Endothelial cell of umbilical vein (primary cell): ENCODE measurements around the gene PLEKHA7.

ENCODE experiments used
- EZH2 ChIP-seq: IDR thresholded peaks from 2 replicates; pipeline ENCODE4 v1.6.1; 2012; ENCODE audit warnings: borderline replicate concordance, low read depth, mild to moderate bottlenecking, moderate library complexity, low read length, inconsistent platforms; ENCODE audit not compliant: severe bottlenecking
- FOS ChIP-seq: IDR thresholded peaks from 2 replicates; pipeline ENCODE4 v1.6.1; 2011; ENCODE audit warnings: mild to moderate bottlenecking, low read length, moderate library complexity, borderline replicate concordance; ENCODE audit not compliant: insufficient read depth
- GATA2 ChIP-seq: IDR thresholded peaks from 2 replicates; pipeline ENCODE4 v1.7.0; 2011; ENCODE audit warnings: low read depth, mild to moderate bottlenecking, moderate library complexity, mixed read lengths, low read length; ENCODE audit not compliant: insufficient read length, insufficient read depth
- JUN ChIP-seq: IDR thresholded peaks from 2 replicates; pipeline ENCODE4 v1.6.1; 2011; ENCODE audit warnings: borderline replicate concordance, low read depth; ENCODE audit not compliant: insufficient read length, insufficient read depth
- MYC ChIP-seq: IDR thresholded peaks from one replicate; pipeline ENCODE4 v1.6.1; 2011; ENCODE audit warnings: mild to moderate bottlenecking, low read depth, low read length
- POLR2A ChIP-seq: IDR thresholded peaks from 2 replicates; pipeline ENCODE4 v1.6.1; 2012; ENCODE audit warnings: low read depth, mild to moderate bottlenecking, control low read depth, low read length
- POLR2AphosphoS5 ChIP-seq: IDR thresholded peaks from 2 replicates; pipeline ENCODE4 v1.6.1; 2012; ENCODE audit warnings: low read depth, mild to moderate bottlenecking, control low read depth, low read length, moderate library complexity; ENCODE audit not compliant: insufficient read depth
- TF ChIP-seq, protein P1 (sequence below), 2 donors: IDR thresholded peaks; 1 replicate in 1 of 2; 2 replicates in 1 of 2; pipeline ENCODE4 v1.5.1; 2011; ENCODE audit warnings: low read length in 2 of 2, mild to moderate bottlenecking in 2 of 2, moderate library complexity in 2 of 2, control low read depth in 1 of 2, inconsistent platforms in 1 of 2, low read depth in 1 of 2; ENCODE audit not compliant: insufficient read depth in 1 of 2; ENCODE audit errors: extremely low read depth in 1 of 2
- TF ChIP-seq, protein P2 (sequence below): IDR thresholded peaks from 2 replicates; pipeline ENCODE4 v1.6.1; 2011; ENCODE audit not compliant: insufficient read depth, insufficient read length

DNA sequence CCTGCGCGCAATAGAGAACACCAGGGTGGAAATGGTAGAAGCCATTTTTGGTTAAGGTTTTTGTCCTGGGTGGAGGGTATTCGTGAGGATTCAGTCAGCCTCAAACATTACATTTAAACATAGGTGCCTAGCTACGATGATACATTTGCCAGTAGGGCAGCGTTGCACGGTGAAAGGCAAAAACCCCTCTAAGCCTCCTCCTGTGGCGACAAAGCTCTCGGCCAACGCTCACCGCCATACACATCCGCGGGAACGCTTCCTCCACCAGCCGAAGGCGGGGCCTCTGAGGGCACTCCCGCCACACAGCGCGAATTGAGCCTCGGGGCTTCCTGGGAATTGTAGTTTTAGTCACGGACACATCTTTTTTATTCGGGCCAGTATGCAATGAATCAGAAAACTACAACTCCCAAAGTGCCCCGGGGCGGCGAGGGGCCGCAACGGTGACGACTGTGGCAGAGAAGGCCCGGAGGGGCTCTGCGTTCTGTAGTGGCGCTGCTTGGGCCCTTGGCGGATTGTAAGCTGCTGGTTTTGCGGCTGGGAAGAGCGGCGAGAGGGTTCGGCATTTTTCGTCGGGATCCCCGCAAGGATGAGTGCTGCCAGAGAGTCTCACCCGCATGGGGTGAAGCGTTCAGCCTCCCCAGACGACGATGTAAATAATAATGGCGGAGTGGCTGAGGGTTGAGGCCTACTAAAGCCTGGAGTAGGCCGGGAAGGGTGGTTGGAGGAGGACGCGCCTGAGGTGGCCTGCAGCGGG, 275.8 kb downstream of the PLEKHA7 start, which contains the start of gene C11orf58:
- peak; percentile 92 for TF ChIP-seq POLR2A
- TF ChIP-seq, protein P1, sequence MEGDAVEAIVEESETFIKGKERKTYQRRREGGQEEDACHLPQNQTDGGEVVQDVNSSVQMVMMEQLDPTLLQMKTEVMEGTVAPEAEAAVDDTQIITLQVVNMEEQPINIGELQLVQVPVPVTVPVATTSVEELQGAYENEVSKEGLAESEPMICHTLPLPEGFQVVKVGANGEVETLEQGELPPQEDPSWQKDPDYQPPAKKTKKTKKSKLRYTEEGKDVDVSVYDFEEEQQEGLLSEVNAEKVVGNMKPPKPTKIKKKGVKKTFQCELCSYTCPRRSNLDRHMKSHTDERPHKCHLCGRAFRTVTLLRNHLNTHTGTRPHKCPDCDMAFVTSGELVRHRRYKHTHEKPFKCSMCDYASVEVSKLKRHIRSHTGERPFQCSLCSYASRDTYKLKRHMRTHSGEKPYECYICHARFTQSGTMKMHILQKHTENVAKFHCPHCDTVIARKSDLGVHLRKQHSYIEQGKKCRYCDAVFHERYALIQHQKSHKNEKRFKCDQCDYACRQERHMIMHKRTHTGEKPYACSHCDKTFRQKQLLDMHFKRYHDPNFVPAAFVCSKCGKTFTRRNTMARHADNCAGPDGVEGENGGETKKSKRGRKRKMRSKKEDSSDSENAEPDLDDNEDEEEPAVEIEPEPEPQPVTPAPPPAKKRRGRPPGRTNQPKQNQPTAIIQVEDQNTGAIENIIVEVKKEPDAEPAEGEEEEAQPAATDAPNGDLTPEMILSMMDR (IDR thresholded peaks at IDR 0.05; ENCODE audit: extremely low read depth in 1 of 2, insufficient read depth in 1 of 2, low read depth in 1 of 2, low read length in 2 of 2): no peak
- TF ChIP-seq EZH2: no peak
- peak; percentile 89 for TF ChIP-seq POLR2AphosphoS5
- TF ChIP-seq JUN: no peak
- no peak for TF ChIP-seq FOS
- TF ChIP-seq MYC: no peak
- no peak for TF ChIP-seq GATA2
- TF ChIP-seq, protein P2, sequence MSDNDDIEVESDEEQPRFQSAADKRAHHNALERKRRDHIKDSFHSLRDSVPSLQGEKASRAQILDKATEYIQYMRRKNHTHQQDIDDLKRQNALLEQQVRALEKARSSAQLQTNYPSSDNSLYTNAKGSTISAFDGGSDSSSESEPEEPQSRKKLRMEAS: no peak
